Spleen (tissue), 11 donors: Measurements from ENCODE around the gene GLS. TPM values are rescaled to one million over a fixed set of nuclear protein-coding genes. Genes with fewer than 3 reads are reported as not detected.

ENCODE experiments used
- DNase-seq: peaks from one replicate; pipeline ENCODE4 v3.0.0-alpha.2; 2020
- H3K27ac ChIP-seq, 8 donors: fragments of 200-600 bp; sonication (generic) in 7 of 8; 1 replicate in 4 of 8; 2 replicates in 4 of 8; pipeline versions ENCODE4 v1.5.0 to v1.8.0; 2016 to 2021; ENCODE audit warnings: inconsistent platforms in 4 of 8, mild to moderate bottlenecking in 4 of 8, moderate library complexity in 1 of 8
- H3K27me3 ChIP-seq, 7 donors: fragments of 200-600 bp; sonication (generic) in 6 of 7; replicated peaks in 1 of 7; 1 replicate in 4 of 7; 2 replicates in 3 of 7; pipeline versions ENCODE4 v1.5.0 to v1.8.0; 2016 to 2021; ENCODE audit warnings: inconsistent platforms in 3 of 7, mild to moderate bottlenecking in 1 of 7
- H3K36me3 ChIP-seq, 6 donors: fragments of 200-600 bp; sonication (generic) in 5 of 6; 1 replicate in 4 of 6; 2 replicates in 2 of 6; pipeline versions ENCODE4 v1.5.0 to v1.8.0; 2016 to 2021; ENCODE audit warnings: inconsistent platforms in 2 of 6
- H3K4me1 ChIP-seq, 6 donors: fragments of 200-600 bp; sonication (generic) in 5 of 6; 1 replicate in 3 of 6; 2 replicates in 3 of 6; pipeline versions ENCODE4 v1.5.0 to v1.8.0; 2016 to 2021; ENCODE audit warnings: inconsistent platforms in 3 of 6
- H3K4me3 ChIP-seq, 8 donors: fragments of 200-600 bp; sonication (generic) in 7 of 8; 1 replicate in 4 of 8; 2 replicates in 4 of 8; pipeline versions ENCODE4 v1.5.0 to v1.8.0; 2016 to 2021; ENCODE audit warnings: inconsistent platforms in 4 of 8, mild to moderate bottlenecking in 4 of 8, moderate library complexity in 2 of 8
- H3K9me3 ChIP-seq, 8 donors: fragments of 200-600 bp; sonication (generic) in 7 of 8; 1 replicate in 4 of 8; 2 replicates in 4 of 8; pipeline versions ENCODE4 v1.5.0 to v1.8.0; 2016 to 2021; ENCODE audit warnings: inconsistent platforms in 4 of 8
- CTCF ChIP-seq, 11 experiments: fragments of 200-600 bp in 7 of 11; fragments of 450-650 bp in 4 of 11; sonication (generic) in 4 of 11; IDR thresholded peaks in 8 of 11; conservative IDR thresholded peaks in 3 of 11; 1 replicate in 7 of 11; 2 replicates in 4 of 11; pipeline versions ENCODE4 v1.4.0 to v1.8.0; 2016 to 2021; ENCODE audit warnings: antibody characterized with exemption in 11 of 11, inconsistent platforms in 4 of 11, mild to moderate bottlenecking in 1 of 11
- POLR2A ChIP-seq, 3 donors: fragments of 450-650 bp; IDR thresholded peaks; one replicate each; pipeline ENCODE4 v1.5.1; 2017; ENCODE audit warnings: antibody characterized with exemption in 3 of 3, mild to moderate bottlenecking in 1 of 3
- POLR2AphosphoS5 ChIP-seq, 3 donors: sonication (generic); formaldehyde crosslinking; IDR thresholded peaks; one replicate each; pipeline ENCODE4 v1.5.1; 2017; ENCODE audit warnings: antibody characterized with exemption in 3 of 3
- WGBS, 5 donors: extraction: QIAGEN DNeasy Blood & Tissue Kit in 3 of 5; methylation state at CpG; one replicate each; pipeline versions ENCODE4 v1.1.5 to v1.1.7; 2013 to 2018; 5-methylcytosine and 5-hydroxymethylcytosine counted together
- intact Hi-C: fragments of 100-400 bp; cut with DNase I; formaldehyde crosslinking; loops from one replicate; pipeline ENCODE4 v1.15.0; 2023; ENCODE audit warnings: low total_unique reads
- polyA plus RNA-seq, 3 donors: library from polyadenylated mRNA; stranded (reverse); fragments of 200-250 nt; gene quantifications; one replicate each; pipeline ENCODE4 v1.2.1, GENCODE V29; 2013
- total RNA-seq, 7 donors: library from RNA; depleted of rRNA in 3 of 7; stranded (reverse); fragments of >200 nt in 3 of 7; fragmentation: NEBNext Ultra II Directional in 4 of 7; extraction: Animal tissue kit (Norgen Biotek cat#: 25700) in 4 of 7; gene quantifications; one replicate each; pipeline versions ENCODE4 v1.1.0 to v1.2.1, GENCODE V29; 2016 to 2021
- donor health status: healthy with polysubstance abuse.
- donor health status: DM: no; HTN: no; CAD: no; lungs with moderate emphysema.
- donor health status: DM: no; HTN: no; CAD: no.
- donor health status: Bipolar disorder and iron deficiency.
- donor health status: healthy.
- donor health status: DM: no; HTN: no; CAD: no.
- donor health status: DM: yes; HTN: yes; CAD: no.

Gene GLS
- total and polyA plus RNA-seq, 10 donors, result 42.3 to 254 (median 176) TPM

DNA sequence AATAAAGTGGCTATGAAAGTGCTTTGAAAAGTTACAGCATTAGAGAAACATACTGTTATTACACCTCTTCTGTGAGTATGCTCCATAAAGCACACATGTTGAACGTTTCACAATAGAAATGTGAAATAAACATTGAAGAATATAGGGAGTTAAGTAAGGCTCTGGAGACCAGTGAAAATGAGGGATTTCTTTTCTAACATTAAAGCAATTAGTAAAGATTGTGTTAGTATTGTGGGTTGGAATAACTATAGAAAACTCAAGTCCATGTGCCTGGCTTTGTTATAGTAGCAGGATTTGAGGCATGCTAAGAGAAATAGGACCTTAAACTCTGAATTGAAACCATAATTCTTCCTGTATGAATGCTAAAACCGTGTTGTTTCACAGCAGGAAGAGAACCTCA lies 63.1 kb downstream of the GLS start:
- intact Hi-C loops, result no loop called here
- WGBS, 5 donors, result 52 to 72% (median 64%) methylated on average over 2 of the region's 2 CpGs
- no peak for DNase-seq
- H3K27me3 ChIP-seq, result no peaks in the 10 kb centered on the region
- H3K4me1 ChIP-seq, result peaks cover 16 to 39% (median 25%) of the 10 kb centered on the region in 6 donors
- H3K27ac ChIP-seq, result no peak overlapping the region
- H3K36me3 ChIP-seq, result no peaks in the 10 kb centered on the region
- no peaks in the 10 kb centered on the region for H3K9me3 ChIP-seq
- TF ChIP-seq CTCF (IDR thresholded peaks at IDR 0.05 in 8 of 11, conservative IDR thresholded peaks at IDR 0.05 in 3 of 11), result no peak
- no peak for TF ChIP-seq POLR2A (IDR thresholded peaks at IDR 0.05)
- TF ChIP-seq POLR2AphosphoS5 (IDR thresholded peaks at IDR 0.05), result no peak
- H3K4me3 ChIP-seq, result no peak overlapping the region

DNA sequence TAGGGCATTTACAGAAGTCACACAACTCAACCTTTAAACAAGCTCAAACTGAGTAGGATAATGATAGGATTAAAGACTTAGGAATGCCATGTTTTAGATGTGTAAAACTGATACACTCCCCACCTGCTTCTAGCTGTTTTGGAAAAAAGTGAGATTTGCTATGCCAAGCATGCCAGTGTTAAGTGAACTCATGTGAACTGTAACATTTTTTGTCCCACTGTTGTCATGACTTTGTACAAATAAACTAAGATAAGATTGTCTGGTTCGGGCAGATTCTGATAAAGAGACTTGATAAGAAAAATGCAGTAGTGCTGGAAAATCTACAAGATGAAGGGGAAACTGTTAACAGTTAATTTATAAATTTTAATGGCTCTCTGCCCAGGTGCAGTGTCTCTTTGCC lies 66.5 kb downstream of the GLS start:
- intact Hi-C loops, result no loop called here
- no peaks in the 10 kb centered on the region for H3K9me3 ChIP-seq
- no peak for TF ChIP-seq POLR2A (IDR thresholded peaks at IDR 0.05)
- TF ChIP-seq POLR2AphosphoS5 (IDR thresholded peaks at IDR 0.05), result no peak
- no peak for TF ChIP-seq CTCF (IDR thresholded peaks at IDR 0.05 in 8 of 11, conservative IDR thresholded peaks at IDR 0.05 in 3 of 11)
- H3K27me3 ChIP-seq, result no peaks in the 10 kb centered on the region
- 20 to 25% (median 24%) methylated on average over 1 of the region's 1 CpG for WGBS, 5 donors
- H3K4me3 ChIP-seq, result no peak overlapping the region
- peaks cover 12 to 27% (median 21%) of the 10 kb centered on the region in 6 donors for H3K4me1 ChIP-seq
- no peaks in the 10 kb centered on the region for H3K36me3 ChIP-seq
- DNase-seq, result no peak
- peak overlapping the region in 7 of 8 donors; percentile 31 to 56 (median 49) for H3K27ac ChIP-seq

- Histone ChIP-seq H3K27ac (peak overlapping the region in 7 of 8 donors; percentile 31 to 56 (median 49)), H3K27me3 (no peaks in the 10 kb centered on the region), H3K9me3 (no peaks in the 10 kb centered on the region), H3K4me1 (peaks cover 12 to 27% (median 21%) of the 10 kb centered on the region in 6 donors), H3K36me3 (no peaks in the 10 kb centered on the region), H3K4me3 (no peak overlapping the region)
- WGBS, 5 donors, result 0 to 14% (median 7%) methylated on average over 2 of the region's 2 CpGs
- TF ChIP-seq POLR2A (IDR thresholded peaks at IDR 0.05) (no peak), CTCF (IDR thresholded peaks at IDR 0.05 in 8 of 11, conservative IDR thresholded peaks at IDR 0.05 in 3 of 11) (peak in 2 of 11 experiments; percentile 10 to 28), POLR2AphosphoS5 (IDR thresholded peaks at IDR 0.05) (no peak)
- intact Hi-C loops, result no loop called here
- no peak for DNase-seq
Observed at GRCh38 chr2:190947711-190948251, 67.2 kb downstream of the GLS start.

- Histone ChIP-seq H3K4me1 (peaks cover 12 to 27% (median 21%) of the 10 kb centered on the region in 6 donors), H3K4me3 (no peak overlapping the region), H3K36me3 (no peaks in the 10 kb centered on the region), H3K27me3 (no peaks in the 10 kb centered on the region), H3K27ac (peak overlapping the region in 4 of 8 donors; percentile 36 to 54 (median 48)), H3K9me3 (no peaks in the 10 kb centered on the region)
- WGBS, 5 donors, result 72 to 84% (median 75%) methylated on average over 2 of the region's 2 CpGs
- no peak for DNase-seq
- intact Hi-C loops, result no loop called here
- TF ChIP-seq POLR2AphosphoS5 (IDR thresholded peaks at IDR 0.05), result no peak
- no peak for TF ChIP-seq CTCF (IDR thresholded peaks at IDR 0.05 in 8 of 11, conservative IDR thresholded peaks at IDR 0.05 in 3 of 11)
- TF ChIP-seq POLR2A (IDR thresholded peaks at IDR 0.05), result no peak
Observed at GRCh38 chr2:190948671-190949070, 68.0 kb downstream of the GLS start.
